Muscle layer of duodenum (tissue), 2 donors: ENCODE results near the gene JAML.
A peak's percentile ranks its signal among the peaks of the same experiment; 100 is the strongest.

Experiments
- H3K27ac ChIP-seq: one replicate; pipeline ENCODE4 v1.7.0; 2013; ENCODE audit warnings: mild to moderate bottlenecking, low read length
- H3K27me3 ChIP-seq: one replicate; pipeline ENCODE4 v1.7.0; 2013; ENCODE audit warnings: low read depth, mild to moderate bottlenecking, control low read depth, low read length
- H3K36me3 ChIP-seq, 2 donors: one replicate each; pipeline ENCODE4 v1.7.0; 2013; ENCODE audit warnings: low read length in 2 of 2, control low read depth in 1 of 2, mild to moderate bottlenecking in 1 of 2; ENCODE audit not compliant: insufficient read depth in 2 of 2, control insufficient read depth in 1 of 2
- H3K4me1 ChIP-seq, 2 donors: one replicate each; pipeline ENCODE4 v1.7.0; 2013; ENCODE audit warnings: low read length in 2 of 2, mild to moderate bottlenecking in 2 of 2, control low read depth in 1 of 2, moderate library complexity in 1 of 2; ENCODE audit not compliant: insufficient read depth in 2 of 2, control insufficient read depth in 1 of 2
- H3K4me3 ChIP-seq, 2 donors: one replicate each; pipeline ENCODE4 v1.7.0; 2013; ENCODE audit warnings: low read length in 2 of 2, low read depth in 1 of 2, mild to moderate bottlenecking in 1 of 2
- H3K9me3 ChIP-seq, 2 donors: one replicate each; pipeline ENCODE4 v1.7.0; 2013; ENCODE audit warnings: low read length in 2 of 2, control low read depth in 1 of 2, mild to moderate bottlenecking in 1 of 2; ENCODE audit not compliant: control insufficient read depth in 1 of 2
- donor health status: healthy.

Gene JAML

GRCh38 chr11:118151431-118151830 is 73.4 kb downstream of the JAML start:
- Histone ChIP-seq H3K27ac (no peak overlapping the region), H3K27me3 (peaks cover 28% of the 10 kb centered on the region), H3K4me3 (no peak overlapping the region), H3K4me1 (peaks cover 0 to 26% of the 10 kb centered on the region in 2 donors), H3K36me3 (no peaks in the 10 kb centered on the region), H3K9me3 (no peaks in the 10 kb centered on the region)

GRCh38 chr11:118149493-118149892 is 75.3 kb downstream of the JAML start:
- H3K27ac ChIP-seq = no peak overlapping the region
- peaks cover 21% of the 10 kb centered on the region for H3K27me3 ChIP-seq
- H3K36me3 ChIP-seq = no peaks in the 10 kb centered on the region
- no peaks in the 10 kb centered on the region for H3K9me3 ChIP-seq
- H3K4me1 ChIP-seq = peaks cover 0 to 21% of the 10 kb centered on the region in 2 donors
- H3K4me3 ChIP-seq = no peak overlapping the region

- Histone ChIP-seq H3K4me3 (no peak overlapping the region), H3K9me3 (no peaks in the 10 kb centered on the region), H3K27me3 (peaks cover 18% of the 10 kb centered on the region), H3K27ac (no peak overlapping the region), H3K4me1 (peaks cover 0 to 21% of the 10 kb centered on the region in 2 donors), H3K36me3 (no peaks in the 10 kb centered on the region)
Measured at GRCh38 chr11:118148856-118149255, 76.0 kb downstream of the JAML start.

GRCh38 chr11:118148240-118148639 is 76.6 kb downstream of the JAML start:
- H3K4me1 ChIP-seq = peaks cover 0 to 20% of the 10 kb centered on the region in 2 donors
- H3K27me3 ChIP-seq = peaks cover 14% of the 10 kb centered on the region
- H3K27ac ChIP-seq = no peak overlapping the region
- no peaks in the 10 kb centered on the region for H3K9me3 ChIP-seq
- no peaks in the 10 kb centered on the region for H3K36me3 ChIP-seq
- no peak overlapping the region for H3K4me3 ChIP-seq

GRCh38 chr11:118147502-118147901 is 77.3 kb downstream of the JAML start:
- H3K4me3 ChIP-seq = no peak overlapping the region
- H3K9me3 ChIP-seq = no peaks in the 10 kb centered on the region
- no peak overlapping the region for H3K27ac ChIP-seq
- H3K27me3 ChIP-seq = peaks cover 13% of the 10 kb centered on the region
- H3K36me3 ChIP-seq = no peaks in the 10 kb centered on the region
- peaks cover 0 to 13% of the 10 kb centered on the region in 2 donors for H3K4me1 ChIP-seq

GRCh38 chr11:118146554-118146953 is 78.3 kb downstream of the JAML start:
- H3K27ac ChIP-seq = no peak overlapping the region
- peaks cover 4% of the 10 kb centered on the region for H3K27me3 ChIP-seq
- H3K9me3 ChIP-seq = no peaks in the 10 kb centered on the region
- no peaks in the 10 kb centered on the region for H3K36me3 ChIP-seq
- H3K4me1 ChIP-seq = peaks cover 0 to 4% of the 10 kb centered on the region in 2 donors
- H3K4me3 ChIP-seq = no peak overlapping the region

- Histone ChIP-seq H3K27ac (no peak overlapping the region), H3K4me1 (no peaks in the 10 kb centered on the region), H3K36me3 (no peaks in the 10 kb centered on the region), H3K9me3 (no peaks in the 10 kb centered on the region), H3K4me3 (peak overlapping the region; percentile 59 to 87), H3K27me3 (no peaks in the 10 kb centered on the region)
Measured at GRCh38 chr11:118145285-118146227, 79.3 kb downstream of the JAML start.

- no peaks in the 10 kb centered on the region for H3K36me3 ChIP-seq
- H3K27ac ChIP-seq = no peak overlapping the region
- no peaks in the 10 kb centered on the region for H3K4me1 ChIP-seq
- H3K9me3 ChIP-seq = no peaks in the 10 kb centered on the region
- H3K4me3 ChIP-seq = peak overlapping the region in 1 of 2 donors; percentile 87
- no peaks in the 10 kb centered on the region for H3K27me3 ChIP-seq
Measured at GRCh38 chr11:118144301-118145268, 80.2 kb downstream of the JAML start.
